NCI-H1105 treated with DMSO at 0.1 percent for 48 hours (cell line): Measurements from ENCODE around the gene GDF7.

ENCODE experiments used
- DNase-seq: peaks from one replicate; lab custom pipeline; 2025; lab: John Stamatoyannopoulos, UW

GDF7 gene

GRCh38 chr2:20661421-20662307, 5.3 kb upstream of the GDF7 start:
- DNase-seq, result peak; percentile 41

- no peak for DNase-seq
Measured at GRCh38 chr2:20662308-20662937, 4.5 kb upstream of the GDF7 start.

GRCh38 chr2:20663196-20664070, 3.5 kb upstream of the GDF7 start:
- DNase-seq, result no peak

- no peak for DNase-seq
Measured at GRCh38 chr2:20664071-20664390, 2.9 kb upstream of the GDF7 start.

- no peak for DNase-seq
Measured at GRCh38 chr2:20664431-20665242, 2.3 kb upstream of the GDF7 start.

GRCh38 chr2:20665243-20666004, 1.5 kb upstream of the GDF7 start:
- no peak for DNase-seq

- peak; percentile 17 for DNase-seq
Measured at GRCh38 chr2:20666005-20666303, 990 bp upstream of the GDF7 start.

GRCh38 chr2:20667151-20667530, 197 bp downstream of the GDF7 start:
- no peak for DNase-seq

- DNase-seq, result no peak
Measured at GRCh38 chr2:20667531-20668401, 822 bp downstream of the GDF7 start.

GRCh38 chr2:20668451-20668850, 1.5 kb downstream of the GDF7 start:
- no peak for DNase-seq

- no peak for DNase-seq
Measured at GRCh38 chr2:20668871-20669475, 2.0 kb downstream of the GDF7 start.

- no peak for DNase-seq
Measured at GRCh38 chr2:20669562-20670314, 2.8 kb downstream of the GDF7 start.

GRCh38 chr2:20670315-20671035, 3.5 kb downstream of the GDF7 start:
- no peak for DNase-seq

GRCh38 chr2:20671036-20671735, 4.2 kb downstream of the GDF7 start:
- DNase-seq, result no peak

- no peak for DNase-seq
Measured at GRCh38 chr2:20671736-20672080, 4.8 kb downstream of the GDF7 start.

- DNase-seq, result no peak
Measured at GRCh38 chr2:20672201-20672951, 5.4 kb downstream of the GDF7 start.

- no peak for DNase-seq
Measured at GRCh38 chr2:20673686-20674308, 6.9 kb downstream of the GDF7 start.
